Activated CD4-positive, alpha-beta T cell treated with anti-CD3 and anti-CD28 coated beads, Interleukin-2, amount 10 ng/mL, durations not matched to agents 7 days and 5 days (primary cell): Measurements from ENCODE around the gene ACP4. TPM values are rescaled to one million over a fixed set of nuclear protein-coding genes. Genes with fewer than 3 reads are reported as not detected.
"Not testable (repeated sequence)": the region's sequence is repeated elsewhere in the genome, so short reads cannot be mapped to it uniquely, and the experiment has no call there.

ENCODE experiments used
- CTCF ChIA-PET: fragments of 350-600 bp; sonication (Branson Sonifier 250); formaldehyde crosslinking; loops from one replicate; lab custom pipeline; 2021; ENCODE audit warnings: antibody characterized with exemption; lab: Charles Lee
- POLR2A ChIA-PET: fragments of 350-600 bp; sonication (Branson Sonifier 250); formaldehyde crosslinking; loops from one replicate; lab custom pipeline; 2021; ENCODE audit warnings: antibody characterized with exemption; lab: Charles Lee
- DNase-seq: peaks from one replicate; pipeline ENCODE4 v3.0.0-alpha.2; 2020
- H3K27ac Mint-ChIP-seq: one replicate; pipeline ENCODE4 v1.8.0; 2021; ENCODE audit warnings: mild to moderate bottlenecking, moderate library complexity, mixed read lengths
- H3K27me3 Mint-ChIP-seq: one replicate; pipeline ENCODE4 v1.8.0; 2021; ENCODE audit warnings: mixed read lengths
- H3K36me3 Mint-ChIP-seq: one replicate; pipeline ENCODE4 v1.8.0; 2021; ENCODE audit warnings: low read depth, mixed read lengths
- H3K4me1 Mint-ChIP-seq: one replicate; pipeline ENCODE4 v1.8.0; 2021; ENCODE audit warnings: mixed read lengths
- H3K4me3 Mint-ChIP-seq: one replicate; pipeline ENCODE4 v1.8.0; 2021; ENCODE audit warnings: mild to moderate bottlenecking, moderate library complexity, mixed read lengths
- H3K9me3 Mint-ChIP-seq: one replicate; pipeline ENCODE4 v1.8.0; 2021; ENCODE audit warnings: mixed read lengths
- total RNA-seq, 2 experiments: library from RNA; stranded (reverse); gene quantifications; one replicate each; pipeline ENCODE4 v1.2.3, GENCODE V29; 2021

Gene ACP4
- total RNA-seq, 2 experiments from 2014 or later, result not detected

GRCh38 chr19:50763521-50763920 lies 26.7 kb upstream of the ACP4 start:
- H3K4me3 Mint-ChIP-seq, H3K27ac Mint-ChIP-seq, H3K27me3 Mint-ChIP-seq, POLR2A ChIA-PET, H3K36me3 Mint-ChIP-seq, H3K9me3 Mint-ChIP-seq, CTCF ChIA-PET, H3K4me1 Mint-ChIP-seq, DNase-seq: not testable (repeated sequence)

GRCh38 chr19:50764409-50764808 lies 25.8 kb upstream of the ACP4 start:
- Mint-ChIP-seq H3K27me3 (no peaks in the 10 kb centered on the region), H3K27ac (no peak overlapping the region), H3K4me3 (no peak overlapping the region), H3K9me3 (peaks cover 3% of the 10 kb centered on the region), H3K4me1 (no peaks in the 10 kb centered on the region), H3K36me3 (no peaks in the 10 kb centered on the region)
- DNase-seq, result no peak
- CTCF ChIA-PET, result interaction anchor here (0.6 kb wide), 1 partner anchor 424 kb away, joined by 3 read pairs; no protein-coding TSS in a partner anchor
- POLR2A ChIA-PET, result no interaction called here

GRCh38 chr19:50766746-50767145 lies 23.5 kb upstream of the ACP4 start:
- H3K36me3 Mint-ChIP-seq, H3K4me3 Mint-ChIP-seq, H3K4me1 Mint-ChIP-seq, H3K9me3 Mint-ChIP-seq, DNase-seq, H3K27ac Mint-ChIP-seq, H3K27me3 Mint-ChIP-seq: not testable (repeated sequence)
- ChIA-PET POLR2A (interaction anchor here (0.5 kb wide), 1 partner anchor 9 kb away, joined by 5 read pairs; no protein-coding TSS in a partner anchor), CTCF (interaction anchor here (0.6 kb wide), 1 partner anchor 8 kb away, joined by 4 read pairs; no protein-coding TSS in a partner anchor)

GRCh38 chr19:50767263-50767662 lies 23.0 kb upstream of the ACP4 start:
- H3K27ac Mint-ChIP-seq, CTCF ChIA-PET: not testable (repeated sequence)

GRCh38 chr19:50768277-50768676 lies 21.9 kb upstream of the ACP4 start:
- POLR2A ChIA-PET, result no interaction called here
- no peaks in the 10 kb centered on the region for H3K27me3 Mint-ChIP-seq
- CTCF ChIA-PET, result no interaction called here
- H3K4me3 Mint-ChIP-seq, result no peak overlapping the region
- no peaks in the 10 kb centered on the region for H3K36me3 Mint-ChIP-seq
- H3K9me3 Mint-ChIP-seq, result no peaks in the 10 kb centered on the region
- DNase-seq, result no peak
- H3K27ac Mint-ChIP-seq, result no peak overlapping the region
- no peaks in the 10 kb centered on the region for H3K4me1 Mint-ChIP-seq

More at GRCh38 chr19:50767263-50767662, 23.0 kb upstream of the ACP4 start:
- POLR2A ChIA-PET, H3K4me1 Mint-ChIP-seq, H3K36me3 Mint-ChIP-seq, H3K27me3 Mint-ChIP-seq, H3K9me3 Mint-ChIP-seq, DNase-seq, H3K4me3 Mint-ChIP-seq: not testable (repeated sequence)

- H3K27me3 Mint-ChIP-seq, DNase-seq, H3K4me3 Mint-ChIP-seq, H3K27ac Mint-ChIP-seq, H3K36me3 Mint-ChIP-seq, POLR2A ChIA-PET, H3K4me1 Mint-ChIP-seq, H3K9me3 Mint-ChIP-seq, CTCF ChIA-PET: not testable (repeated sequence)
Observed at GRCh38 chr19:50770164-50770563, 20.1 kb upstream of the ACP4 start, which contains the start of gene GPR32. GPR32 (plus strand) TSS chr19:50770464; CDS start chr19:50770601, 137 bp downstream.

GRCh38 chr19:50770888-50771287 lies 19.3 kb upstream of the ACP4 start:
- Mint-ChIP-seq H3K36me3 (no peaks in the 10 kb centered on the region), H3K9me3 (no peaks in the 10 kb centered on the region), H3K27me3 (peaks cover 5% of the 10 kb centered on the region), H3K27ac (no peak overlapping the region), H3K4me3 (no peak overlapping the region), H3K4me1 (no peaks in the 10 kb centered on the region)
- POLR2A ChIA-PET, result no interaction called here
- no peak for DNase-seq
- CTCF ChIA-PET, result no interaction called here

- ChIA-PET CTCF (interaction anchor here (0.6 kb wide), 1 partner anchor 38 kb away, joined by 3 read pairs; no protein-coding TSS in a partner anchor), POLR2A (interaction anchor here (0.6 kb wide), 1 partner anchor 47 kb away, joined by 3 read pairs; no protein-coding TSS in a partner anchor)
- Mint-ChIP-seq H3K9me3 (no peaks in the 10 kb centered on the region), H3K4me3 (no peak overlapping the region), H3K4me1 (no peaks in the 10 kb centered on the region), H3K36me3 (no peaks in the 10 kb centered on the region), H3K27me3 (peaks cover 12% of the 10 kb centered on the region), H3K27ac (no peak overlapping the region)
- no peak for DNase-seq
Observed at GRCh38 chr19:50772476-50772875, 17.7 kb upstream of the ACP4 start.

GRCh38 chr19:50772912-50773311 lies 17.3 kb upstream of the ACP4 start:
- DNase-seq, POLR2A ChIA-PET, H3K9me3 Mint-ChIP-seq, CTCF ChIA-PET, H3K4me1 Mint-ChIP-seq, H3K36me3 Mint-ChIP-seq, H3K4me3 Mint-ChIP-seq, H3K27ac Mint-ChIP-seq: not testable (repeated sequence)
- H3K27me3 Mint-ChIP-seq, result peaks cover 16% of the 10 kb centered on the region

- DNase-seq, H3K27ac Mint-ChIP-seq, H3K9me3 Mint-ChIP-seq, POLR2A ChIA-PET, H3K4me3 Mint-ChIP-seq, H3K4me1 Mint-ChIP-seq, H3K36me3 Mint-ChIP-seq: not testable (repeated sequence)
- peaks cover 22% of the 10 kb centered on the region for H3K27me3 Mint-ChIP-seq
- CTCF ChIA-PET, result interaction anchor here (0.6 kb wide), 1 partner anchor 28 kb away, joined by 3 read pairs; no protein-coding TSS in a partner anchor
Observed at GRCh38 chr19:50773454-50773853, 16.8 kb upstream of the ACP4 start.

GRCh38 chr19:50776131-50776530 lies 14.1 kb upstream of the ACP4 start:
- Mint-ChIP-seq H3K9me3 (no peaks in the 10 kb centered on the region), H3K4me1 (no peaks in the 10 kb centered on the region), H3K27me3 (peaks cover 46% of the 10 kb centered on the region), H3K36me3 (no peaks in the 10 kb centered on the region), H3K4me3 (no peak overlapping the region), H3K27ac (no peak overlapping the region)
- DNase-seq, result no peak
- CTCF ChIA-PET, result no interaction called here
- POLR2A ChIA-PET, result interaction anchor here (0.6 kb wide), 1 partner anchor 10 kb away, joined by 5 read pairs; no protein-coding TSS in a partner anchor

GRCh38 chr19:50777261-50777660 lies 13.0 kb upstream of the ACP4 start:
- Mint-ChIP-seq H3K36me3 (no peaks in the 10 kb centered on the region), H3K4me1 (no peaks in the 10 kb centered on the region), H3K9me3 (no peaks in the 10 kb centered on the region), H3K4me3 (no peak overlapping the region), H3K27me3 (peaks cover 46% of the 10 kb centered on the region), H3K27ac (no peak overlapping the region)
- ChIA-PET CTCF (interaction anchor here (0.6 kb wide), 1 partner anchor 101 kb away, joined by 3 read pairs; no protein-coding TSS in a partner anchor), POLR2A (no interaction called here)
- DNase-seq, result no peak

- DNase-seq, result no peak
- Mint-ChIP-seq H3K9me3 (no peaks in the 10 kb centered on the region), H3K27me3 (peaks cover 49% of the 10 kb centered on the region), H3K4me3 (no peak overlapping the region), H3K36me3 (no peaks in the 10 kb centered on the region), H3K27ac (no peak overlapping the region), H3K4me1 (peaks cover 3% of the 10 kb centered on the region)
- CTCF ChIA-PET, result no interaction called here
- POLR2A ChIA-PET, result no interaction called here
Observed at GRCh38 chr19:50777830-50778303, 12.3 kb upstream of the ACP4 start.
